A673 (cell line): ENCODE data around the gene GPR89B. TPM values are rescaled to one million over a fixed set of nuclear protein-coding genes. Genes with fewer than 3 reads are reported as not detected.

ENCODE experiments used
- BruUV-seq: library from RNA; stranded (reverse); fragments of 400-500 nt; replicated peaks from 2 replicates; lab custom pipeline; 2021; lab: Mats Ljungman, UMichigan
- CTCF ChIA-PET: fragments of 300-600 bp; sonication (Branson Sonifier 250); formaldehyde crosslinking; loops from one replicate; lab custom pipeline; 2022; ENCODE audit warnings: antibody characterized with exemption; lab: Charles Lee
- POLR2A ChIA-PET: fragments of 300-600 bp; sonication (Branson Sonifier 250); formaldehyde crosslinking; loops from one replicate; lab custom pipeline; 2022; ENCODE audit warnings: antibody characterized with exemption; ENCODE audit not compliant: low non-redundant PET; lab: Charles Lee
- DNase-seq: peaks from one replicate; pipeline ENCODE4 v3.0.0-alpha.2; 2015; ENCODE audit warnings: low spot score
- H3K27ac ChIP-seq: fragments of 200-600 bp; sonication (generic); 2 replicates; pipeline ENCODE4 v1.5.1; 2016; ENCODE audit warnings: mixed run types, low read depth, mild to moderate bottlenecking, mixed read lengths, antibody characterized with exemption, low read length; ENCODE audit not compliant: poor library complexity, severe bottlenecking
- H3K27me3 ChIP-seq: fragments of 200-600 bp; sonication (generic); replicated peaks from 2 replicates; pipeline ENCODE4 v1.6.1; 2017; ENCODE audit warnings: mixed run types, low read depth, mild to moderate bottlenecking, mixed read lengths, antibody characterized with exemption, low read length; ENCODE audit not compliant: insufficient read depth, poor library complexity
- H3K36me3 ChIP-seq: fragments of 200-600 bp; sonication (generic); 2 replicates; pipeline ENCODE4 v1.6.1; 2016; ENCODE audit warnings: mixed run types, mild to moderate bottlenecking, mixed read lengths, antibody characterized with exemption, low read length; ENCODE audit not compliant: insufficient read depth, poor library complexity, severe bottlenecking
- H3K4me1 ChIP-seq: fragments of 200-600 bp; sonication (generic); 2 replicates; pipeline ENCODE4 v1.6.1; 2017; ENCODE audit warnings: mixed run types, mild to moderate bottlenecking, mixed read lengths, antibody characterized with exemption, low read length; ENCODE audit not compliant: insufficient read depth, poor library complexity, severe bottlenecking
- H3K4me3 ChIP-seq: fragments of 200-600 bp; sonication (generic); 2 replicates; pipeline ENCODE4 v1.5.1; 2016; ENCODE audit warnings: low read depth, mixed run types, mild to moderate bottlenecking, mixed read lengths, low read length; ENCODE audit not compliant: poor library complexity, severe bottlenecking
- H3K9me3 ChIP-seq: fragments of 200-600 bp; sonication (generic); 2 replicates; pipeline ENCODE4 v1.6.1; 2016; ENCODE audit warnings: mixed run types, low read depth, mild to moderate bottlenecking, mixed read lengths, antibody characterized with exemption, low read length; ENCODE audit not compliant: poor library complexity, severe bottlenecking
- EZH2 ChIP-seq: fragments of 200-600 bp; sonication (generic); IDR thresholded peaks from 2 replicates; pipeline ENCODE4 v1.6.1; 2017; ENCODE audit warnings: borderline replicate concordance, low read depth, mild to moderate bottlenecking, mixed read lengths, antibody characterized with exemption, low read length; ENCODE audit not compliant: poor library complexity, severe bottlenecking
- intact Hi-C: fragments of 100-400 bp; cut with micrococcal nuclease; formaldehyde crosslinking; loops from one replicate; pipeline ENCODE4 v1.10.0; 2022; ENCODE audit not compliant: unreplicated experiment
- total RNA-seq: library from RNA; stranded (reverse); gene quantifications from 2 replicates; pipeline ENCODE4 v1.2.3, GENCODE V29; 2021
- TF ChIP-seq, protein P1 (sequence below): fragments of 300-800, 200-600 bp; sonication (generic); conservative IDR thresholded peaks from 2 replicates; pipeline ENCODE4 v1.5.1; 2017; ENCODE audit warnings: low read depth, mild to moderate bottlenecking, antibody characterized with exemption, low read length, moderate library complexity, mixed read lengths

The GPR89B gene
- total RNA-seq, 1 experiment from 2014 or later, result 11.5 TPM

DNA sequence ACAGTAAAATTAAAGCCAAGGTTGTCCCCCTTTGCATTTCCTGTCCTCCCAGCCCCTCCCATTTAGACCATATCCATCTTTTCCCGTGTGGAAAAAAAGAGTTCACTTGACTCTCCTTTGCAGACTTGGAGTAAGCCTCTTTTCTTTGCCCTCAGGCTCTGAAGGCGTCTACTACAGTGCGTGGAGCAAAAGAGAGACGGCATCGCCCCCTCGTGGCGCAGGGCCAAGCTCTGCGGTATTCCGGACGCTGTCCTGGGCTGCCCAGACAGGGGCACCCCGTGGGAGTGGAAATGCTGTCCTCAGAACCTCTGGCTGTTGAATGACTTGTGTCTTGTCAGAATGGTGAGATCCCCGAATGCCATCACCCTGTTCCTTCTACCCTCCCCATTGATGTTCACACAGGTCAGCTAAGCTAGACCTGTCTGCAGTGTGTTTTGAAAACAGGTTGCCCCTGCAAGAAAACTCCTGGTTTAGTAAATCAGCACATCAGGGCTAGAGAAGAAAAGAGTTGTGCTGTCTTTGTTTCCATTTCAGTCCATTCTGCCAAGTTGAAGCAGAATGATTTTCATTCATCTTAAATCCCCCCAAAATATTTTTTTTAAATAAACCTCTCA lies 37.9 kb upstream of the GPR89B start:
- Histone ChIP-seq H3K4me3 (no peak overlapping the region), H3K36me3 (no peaks in the 10 kb centered on the region), H3K4me1 (no peaks in the 10 kb centered on the region), H3K27me3 (no peaks in the 10 kb centered on the region), H3K27ac (no peak overlapping the region), H3K9me3 (no peaks in the 10 kb centered on the region)
- CTCF ChIA-PET, result interaction anchor here (1.0 kb wide), 1 partner anchor 393 kb away, joined by 3 read pairs; no protein-coding TSS in a partner anchor
- BruUV-seq, result no TSS peak
- intact Hi-C loops, result loop anchor here (1.0 to 5.0 kb wide), 4 partner anchors 166 to 618 kb away; no protein-coding TSS in a partner anchor
- TF ChIP-seq EZH2, result no peak
- TF ChIP-seq, protein P1, sequence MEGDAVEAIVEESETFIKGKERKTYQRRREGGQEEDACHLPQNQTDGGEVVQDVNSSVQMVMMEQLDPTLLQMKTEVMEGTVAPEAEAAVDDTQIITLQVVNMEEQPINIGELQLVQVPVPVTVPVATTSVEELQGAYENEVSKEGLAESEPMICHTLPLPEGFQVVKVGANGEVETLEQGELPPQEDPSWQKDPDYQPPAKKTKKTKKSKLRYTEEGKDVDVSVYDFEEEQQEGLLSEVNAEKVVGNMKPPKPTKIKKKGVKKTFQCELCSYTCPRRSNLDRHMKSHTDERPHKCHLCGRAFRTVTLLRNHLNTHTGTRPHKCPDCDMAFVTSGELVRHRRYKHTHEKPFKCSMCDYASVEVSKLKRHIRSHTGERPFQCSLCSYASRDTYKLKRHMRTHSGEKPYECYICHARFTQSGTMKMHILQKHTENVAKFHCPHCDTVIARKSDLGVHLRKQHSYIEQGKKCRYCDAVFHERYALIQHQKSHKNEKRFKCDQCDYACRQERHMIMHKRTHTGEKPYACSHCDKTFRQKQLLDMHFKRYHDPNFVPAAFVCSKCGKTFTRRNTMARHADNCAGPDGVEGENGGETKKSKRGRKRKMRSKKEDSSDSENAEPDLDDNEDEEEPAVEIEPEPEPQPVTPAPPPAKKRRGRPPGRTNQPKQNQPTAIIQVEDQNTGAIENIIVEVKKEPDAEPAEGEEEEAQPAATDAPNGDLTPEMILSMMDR, result peak; percentile 80
- POLR2A ChIA-PET, result no interaction called here
- DNase-seq, result peak; percentile 80

DNA sequence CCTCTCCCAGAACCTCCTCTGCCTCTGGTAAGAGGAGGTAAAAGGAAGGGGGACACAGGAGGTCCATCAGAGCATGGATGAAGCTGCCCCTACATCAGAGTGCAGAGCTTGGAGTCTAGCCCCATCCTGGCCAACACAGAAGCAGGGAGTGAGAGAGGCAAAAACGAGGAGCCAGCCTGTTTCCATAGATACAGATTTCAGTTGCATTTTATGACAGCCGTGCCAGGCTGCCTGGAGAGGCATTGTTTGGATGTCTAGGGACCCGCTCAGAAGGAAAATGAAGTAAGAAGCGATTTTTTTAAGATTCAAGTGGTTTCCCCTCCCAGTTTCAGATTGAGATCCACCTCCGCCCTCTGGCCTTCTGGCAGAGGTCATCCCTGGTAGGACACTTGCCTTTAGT lies 37.1 kb upstream of the GPR89B start:
- no peak for TF ChIP-seq EZH2
- TF ChIP-seq, protein P1, result no peak
- ChIA-PET POLR2A (no interaction called here), CTCF (no interaction called here)
- no peak overlapping the region for H3K4me3 ChIP-seq
- DNase-seq, result no peak
- no peaks in the 10 kb centered on the region for H3K4me1 ChIP-seq
- no peaks in the 10 kb centered on the region for H3K36me3 ChIP-seq
- intact Hi-C loops, result loop anchor here (5.0 kb wide), 3 partner anchors 189 to 619 kb away; no protein-coding TSS in a partner anchor
- no peaks in the 10 kb centered on the region for H3K9me3 ChIP-seq
- BruUV-seq, result no TSS peak
- H3K27me3 ChIP-seq, result no peaks in the 10 kb centered on the region
- H3K27ac ChIP-seq, result no peak overlapping the region

DNA sequence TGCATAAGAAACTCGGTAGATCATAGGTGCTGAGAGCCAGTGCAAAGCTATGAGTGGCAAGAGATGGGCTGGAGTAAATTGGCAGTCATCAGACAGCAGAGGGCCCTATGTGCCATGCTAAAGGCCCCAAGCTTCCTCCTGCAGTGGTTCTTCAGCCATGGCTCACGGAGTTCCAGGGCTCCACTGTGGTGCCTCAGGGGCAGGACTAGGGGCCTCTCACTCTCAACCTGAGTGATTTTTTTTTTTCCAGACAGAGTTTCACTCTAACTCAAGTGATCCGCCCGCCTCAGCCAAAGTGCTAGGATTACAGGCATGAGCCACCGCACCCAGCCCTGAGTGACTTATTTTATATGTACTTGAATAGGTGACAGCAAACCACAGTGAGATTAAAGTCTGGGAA lies 36.0 kb upstream of the GPR89B start:
- POLR2A ChIA-PET, result no interaction called here
- no TSS peak for BruUV-seq
- Histone ChIP-seq H3K4me3 (no peak overlapping the region), H3K27ac (no peak overlapping the region), H3K9me3 (no peaks in the 10 kb centered on the region), H3K4me1 (no peaks in the 10 kb centered on the region), H3K27me3 (no peaks in the 10 kb centered on the region), H3K36me3 (no peaks in the 10 kb centered on the region)
- intact Hi-C loops, result loop anchor here (1.0 to 5.0 kb wide), 4 partner anchors 190 to 620 kb away; no protein-coding TSS in a partner anchor
- no peak for DNase-seq
- CTCF ChIA-PET, result interaction anchor here (0.7 to 1.7 kb wide), 8 partner anchors 14 to 650 kb away, joined by 3 to 7 read pairs (median 5); no protein-coding TSS in a partner anchor
- no peak for TF ChIP-seq EZH2
- TF ChIP-seq, protein P1, result no peak
